GM23338 (cell line): ENCODE data around the gene PIGH. TPM values are rescaled to one million over a fixed set of nuclear protein-coding genes. Genes with fewer than 3 reads are reported as not detected.

Experiments
- CTCF ChIP-seq, 2 experiments: fragments of 200-600 bp in 1 of 2; sonication (generic) in 1 of 2; conservative IDR thresholded peaks; 2 replicates each; pipeline versions ENCODE4 v1.5.1 to v1.6.1; 2016 to 2017; ENCODE audit warnings: antibody characterized with exemption in 2 of 2, low read depth in 2 of 2, mild to moderate bottlenecking in 2 of 2, moderate library complexity in 1 of 2
- ETS1 ChIP-seq: IDR thresholded peaks from 2 replicates; pipeline ENCODE4 v1.6.1; 2016; ENCODE audit warnings: antibody characterized with exemption
- JUNB ChIP-seq: IDR thresholded peaks from one replicate; pipeline ENCODE4 v1.6.1; 2016; ENCODE audit warnings: antibody characterized with exemption; ENCODE audit not compliant: unreplicated experiment
- NANOG ChIP-seq: IDR thresholded peaks from 2 replicates; pipeline ENCODE4 v1.6.1; 2016; ENCODE audit warnings: antibody characterized with exemption, borderline replicate concordance
- REST ChIP-seq: IDR thresholded peaks from one replicate; pipeline ENCODE4 v1.6.1; 2018; ENCODE audit warnings: antibody characterized with exemption; ENCODE audit not compliant: unreplicated experiment
- ZNF462 ChIP-seq: fragments of 250-450 bp; sonication (Bioruptor Pico); IDR thresholded peaks from 2 replicates; pipeline ENCODE4 v1.5.0; 2020; ENCODE audit warnings: mild to moderate bottlenecking, moderate library complexity
- polyA plus RNA-seq: library from polyadenylated mRNA; unstranded; fragments of >200 nt; fragmentation: Nextera tagmentation; extraction: Ambion mirVana; gene quantifications from 2 replicates; pipeline ENCODE4 v1.2.1, GENCODE V29; 2016
- total RNA-seq: library from RNA; depleted of rRNA; stranded (reverse); fragments of >200 nt; shearing (Covaris generic); gene quantifications from 2 replicates; pipeline ENCODE4 v1.2.3, GENCODE V29; 2014

The PIGH gene
- total and polyA plus RNA-seq, 2 experiments from 2014 or later = 8.7 to 9.3 TPM

- TF ChIP-seq ZNF462 (CRISPR knock-in tag) (no peak), CTCF (conservative IDR thresholded peaks at IDR 0.05; ENCODE audit: low read depth in 2 of 2) (no peak), JUNB (no peak), NANOG (no peak), REST (no peak), ETS1 (no peak)
Measured at GRCh38 chr14:67577181-67577808, 22.8 kb downstream of the PIGH start (continued).
